ENCODE results near the gene WDR27. TPM values are rescaled to one million over a fixed set of nuclear protein-coding genes. Genes with fewer than 3 reads are reported as not detected.

Gene WDR27
- total RNA-seq, 3 donors from 2014 or later (not counting 1 experiment from before 2014, with no cell fraction given): 12.7 to 31.0 (median 25.3) TPM

DNA sequence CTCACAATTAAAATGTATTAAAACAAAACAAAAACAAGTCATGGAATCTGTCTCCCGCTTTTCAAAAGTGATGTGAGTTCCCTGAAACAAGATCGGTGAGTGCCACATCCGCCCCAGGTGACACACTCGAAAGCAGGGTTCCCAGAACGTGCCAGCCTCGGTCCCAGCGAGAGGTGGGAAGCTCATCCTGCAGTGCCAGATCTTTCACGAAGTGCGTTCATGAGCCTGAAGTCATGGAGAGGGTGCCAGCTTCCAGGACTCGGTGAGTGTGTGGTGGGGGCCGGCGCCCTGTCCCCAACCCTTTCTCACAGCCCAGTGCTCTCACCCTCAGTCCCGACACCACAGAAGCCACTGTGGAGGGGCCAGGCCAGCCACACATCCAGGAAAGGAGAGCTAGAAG lies 127.4 kb downstream of the WDR27 start:
- no peaks in the 10 kb centered on the region for H3K27me3 ChIP-seq (ENCODE audit: control insufficient read depth, insufficient read depth, low read length)
- Mint-ChIP-seq H3K27ac (no peak overlapping the region), H3K4me1 (peaks cover 7 to 8% of the 10 kb centered on the region in 2 donors), H3K36me3 (no peaks in the 10 kb centered on the region), H3K4me3 (no peak overlapping the region), H3K27me3 (ENCODE audit: low read depth in 2 of 2) (peaks cover 0 to 3% of the 10 kb centered on the region in 2 donors), H3K9me3 (no peaks in the 10 kb centered on the region)
- no peaks in the 10 kb centered on the region for H3K9me3 ChIP-seq (ENCODE audit: control insufficient read depth, insufficient read depth, low read length)
- H3K27ac ChIP-seq (ENCODE audit: low read length): no peak overlapping the region
- DNase-seq (no peak), ATAC-seq (no peak)
- H3K4me1 ChIP-seq (ENCODE audit: control insufficient read depth, insufficient read depth, low read length): no peaks in the 10 kb centered on the region
- intact Hi-C loops (cut with micrococcal nuclease): no loop called here
- 84% methylated on average over 13 of the region's 13 CpGs for WGBS (ENCODE audit: insufficient coverage)
- no peak overlapping the region for H3K4me3 ChIP-seq (ENCODE audit: low read length)
- TF ChIP-seq, protein P1, sequence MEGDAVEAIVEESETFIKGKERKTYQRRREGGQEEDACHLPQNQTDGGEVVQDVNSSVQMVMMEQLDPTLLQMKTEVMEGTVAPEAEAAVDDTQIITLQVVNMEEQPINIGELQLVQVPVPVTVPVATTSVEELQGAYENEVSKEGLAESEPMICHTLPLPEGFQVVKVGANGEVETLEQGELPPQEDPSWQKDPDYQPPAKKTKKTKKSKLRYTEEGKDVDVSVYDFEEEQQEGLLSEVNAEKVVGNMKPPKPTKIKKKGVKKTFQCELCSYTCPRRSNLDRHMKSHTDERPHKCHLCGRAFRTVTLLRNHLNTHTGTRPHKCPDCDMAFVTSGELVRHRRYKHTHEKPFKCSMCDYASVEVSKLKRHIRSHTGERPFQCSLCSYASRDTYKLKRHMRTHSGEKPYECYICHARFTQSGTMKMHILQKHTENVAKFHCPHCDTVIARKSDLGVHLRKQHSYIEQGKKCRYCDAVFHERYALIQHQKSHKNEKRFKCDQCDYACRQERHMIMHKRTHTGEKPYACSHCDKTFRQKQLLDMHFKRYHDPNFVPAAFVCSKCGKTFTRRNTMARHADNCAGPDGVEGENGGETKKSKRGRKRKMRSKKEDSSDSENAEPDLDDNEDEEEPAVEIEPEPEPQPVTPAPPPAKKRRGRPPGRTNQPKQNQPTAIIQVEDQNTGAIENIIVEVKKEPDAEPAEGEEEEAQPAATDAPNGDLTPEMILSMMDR (IDR thresholded peaks at IDR 0.05): no peak
- no peaks in the 10 kb centered on the region for H3K36me3 ChIP-seq (ENCODE audit: control insufficient read depth, insufficient read depth, low read length)

DNA sequence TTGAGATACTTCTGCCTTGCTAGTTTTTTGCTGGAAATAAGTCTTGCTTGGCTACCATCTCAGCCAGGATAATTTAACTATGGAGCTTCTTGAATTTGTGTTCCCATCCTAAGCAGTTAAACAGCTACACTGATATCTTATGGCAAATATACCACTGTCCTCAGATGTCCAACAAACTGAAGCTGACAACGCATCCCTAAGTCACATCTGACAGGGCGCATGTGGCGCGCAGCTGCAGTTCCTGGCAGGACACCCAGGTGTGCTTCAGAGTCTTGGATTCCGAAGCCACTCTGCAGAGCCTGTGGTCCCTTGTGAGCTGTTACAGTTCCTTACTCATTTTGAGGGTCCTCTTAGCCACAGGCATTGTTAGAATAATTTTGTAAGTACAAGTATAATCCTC lies 127.9 kb downstream of the WDR27 start:
- no peak for ATAC-seq
- Mint-ChIP-seq H3K9me3 (no peaks in the 10 kb centered on the region), H3K36me3 (no peaks in the 10 kb centered on the region), H3K4me1 (peaks cover 2 to 5% of the 10 kb centered on the region in 2 donors), H3K27me3 (ENCODE audit: low read depth in 2 of 2) (peaks cover 0 to 3% of the 10 kb centered on the region in 2 donors), H3K27ac (no peak overlapping the region), H3K4me3 (no peak overlapping the region)
- TF ChIP-seq, protein P1 (IDR thresholded peaks at IDR 0.05): no peak
- no peak for DNase-seq
- Histone ChIP-seq H3K27ac (ENCODE audit: low read length) (no peak overlapping the region), H3K4me1 (ENCODE audit: control insufficient read depth, insufficient read depth, low read length) (peaks cover 1% of the 10 kb centered on the region), H3K4me3 (ENCODE audit: low read length) (no peak overlapping the region), H3K36me3 (ENCODE audit: control insufficient read depth, insufficient read depth, low read length) (no peaks in the 10 kb centered on the region), H3K27me3 (ENCODE audit: control insufficient read depth, insufficient read depth, low read length) (no peaks in the 10 kb centered on the region), H3K9me3 (ENCODE audit: control insufficient read depth, insufficient read depth, low read length) (no peaks in the 10 kb centered on the region)
- intact Hi-C loops (cut with micrococcal nuclease): no loop called here
- WGBS (ENCODE audit: insufficient coverage): 100% methylated on average over 5 of the region's 5 CpGs

DNA sequence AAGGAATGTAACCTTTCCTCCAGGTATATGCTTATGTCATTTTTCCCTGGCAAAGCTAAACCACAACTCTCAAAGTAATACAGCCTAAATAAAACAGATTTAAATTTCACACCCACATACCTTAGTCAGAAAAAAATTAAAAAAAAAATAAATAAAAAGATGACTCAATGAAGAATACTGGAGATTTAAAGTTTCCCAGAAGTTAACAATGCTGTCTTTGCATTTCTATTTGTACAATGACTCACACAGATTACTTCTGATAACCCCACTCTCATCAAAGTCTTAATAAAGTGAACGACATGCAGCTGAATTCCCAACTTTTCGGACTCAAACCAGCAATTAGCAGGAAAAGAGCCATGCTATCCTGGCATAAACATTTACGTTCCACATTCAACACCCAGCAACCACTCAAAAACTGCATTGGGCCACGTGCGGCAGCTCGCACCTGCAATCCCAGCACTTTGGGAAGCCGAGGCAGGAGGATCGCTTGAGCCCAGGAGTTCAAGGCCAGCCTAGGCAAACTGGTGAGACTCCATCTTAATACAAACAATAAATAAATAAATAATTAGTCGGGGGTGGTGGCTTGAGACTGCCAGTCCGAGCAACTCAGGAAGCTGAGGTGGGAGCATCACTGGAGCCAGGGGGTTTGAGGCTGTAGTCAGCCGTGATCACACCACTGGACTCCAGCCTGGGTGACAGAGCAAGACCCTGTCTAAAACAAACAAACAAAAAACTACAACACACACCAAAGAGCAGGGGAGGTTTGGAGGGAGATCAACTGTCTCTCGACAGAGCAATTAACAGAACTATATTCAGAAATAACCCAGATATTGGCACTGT lies 130.5 kb downstream of the WDR27 start:
- Mint-ChIP-seq H3K9me3 (no peaks in the 10 kb centered on the region), H3K27ac (no peak overlapping the region), H3K4me3 (no peak overlapping the region), H3K36me3 (no peaks in the 10 kb centered on the region), H3K27me3 (ENCODE audit: low read depth in 2 of 2) (no peaks in the 10 kb centered on the region), H3K4me1 (peaks cover 0 to 13% of the 10 kb centered on the region in 2 donors)
- DNase-seq: no peak
- Histone ChIP-seq H3K4me3 (ENCODE audit: low read length) (no peak overlapping the region), H3K27me3 (ENCODE audit: control insufficient read depth, insufficient read depth, low read length) (no peaks in the 10 kb centered on the region), H3K36me3 (ENCODE audit: control insufficient read depth, insufficient read depth, low read length) (no peaks in the 10 kb centered on the region), H3K9me3 (ENCODE audit: control insufficient read depth, insufficient read depth, low read length) (no peaks in the 10 kb centered on the region), H3K27ac (ENCODE audit: low read length) (no peak overlapping the region), H3K4me1 (ENCODE audit: control insufficient read depth, insufficient read depth, low read length) (peaks cover 4% of the 10 kb centered on the region)
- 90% methylated on average over 11 of the region's 12 CpGs for WGBS (ENCODE audit: insufficient coverage)
- intact Hi-C loops (cut with micrococcal nuclease): no loop called here
- TF ChIP-seq, protein P1 (IDR thresholded peaks at IDR 0.05): no peak
- no peak for ATAC-seq

Measured in natural killer cell (primary cell).